Ishikawa (cell line): ENCODE results near the gene SNRK.

ENCODE experiments used
- CEBPB ChIP-seq: IDR thresholded peaks from 2 replicates; pipeline ENCODE4 v1.6.1; 2012
- CREB1 ChIP-seq: IDR thresholded peaks from 2 replicates; pipeline ENCODE4 v1.6.1; 2012; ENCODE audit warnings: low read depth
- EGR1 ChIP-seq: IDR thresholded peaks from 2 replicates; pipeline ENCODE4 v1.6.1; 2012
- EP300 ChIP-seq: IDR thresholded peaks from 2 replicates; pipeline ENCODE4 v1.6.1; 2012; ENCODE audit warnings: borderline replicate concordance
- FOXM1 ChIP-seq: IDR thresholded peaks from 2 replicates; pipeline ENCODE4 v1.6.1; 2012; ENCODE audit warnings: low read depth, borderline replicate concordance
- NFIC ChIP-seq: IDR thresholded peaks from 2 replicates; pipeline ENCODE4 v1.6.1; 2012
- RAD21 ChIP-seq: IDR thresholded peaks from 2 replicates; pipeline ENCODE4 v1.6.1; 2012; ENCODE audit warnings: low read depth
- TAF1 ChIP-seq: IDR thresholded peaks from 2 replicates; pipeline ENCODE4 v1.6.1; 2012; ENCODE audit warnings: low read depth, mild to moderate bottlenecking
- TCF12 ChIP-seq: IDR thresholded peaks from 2 replicates; pipeline ENCODE4 v1.6.1; 2012; ENCODE audit warnings: low read depth
- TEAD4 ChIP-seq: IDR thresholded peaks from 2 replicates; pipeline ENCODE4 v1.6.1; 2012
- YY1 ChIP-seq: IDR thresholded peaks from 2 replicates; pipeline ENCODE4 v1.6.1; 2012; ENCODE audit warnings: low read depth
- ZBTB7A ChIP-seq: IDR thresholded peaks from 2 replicates; pipeline ENCODE4 v1.6.1; 2012; ENCODE audit warnings: low read depth
- TF ChIP-seq, protein P1 (sequence below): IDR thresholded peaks from 2 replicates; pipeline ENCODE4 v1.6.1; 2012; ENCODE audit warnings: low read depth, mild to moderate bottlenecking
- TF ChIP-seq, protein P2 (sequence below): IDR thresholded peaks from 2 replicates; pipeline ENCODE4 v1.6.1; 2012
- TF ChIP-seq, protein P3 (sequence below): IDR thresholded peaks from 2 replicates; pipeline ENCODE4 v1.6.1; 2012

Gene SNRK

DNA sequence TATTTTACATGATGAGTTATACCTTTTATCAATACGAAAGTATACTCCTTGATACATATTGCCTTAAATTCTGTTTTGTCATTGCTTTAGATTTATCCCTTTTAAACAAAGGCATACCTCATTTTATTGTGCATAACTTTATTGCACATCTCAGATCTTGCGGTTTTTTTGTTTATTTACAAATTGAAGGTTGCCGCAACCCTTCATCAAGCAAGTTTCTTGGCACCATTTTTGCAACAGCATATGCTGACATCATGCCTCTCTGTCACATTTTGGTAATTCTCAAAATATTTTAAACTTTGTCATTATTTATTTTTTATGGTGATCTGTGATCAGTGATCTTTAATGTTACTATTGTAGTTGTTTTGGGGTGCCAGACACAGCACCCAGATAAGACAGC, 20.9 kb downstream of the SNRK start:
- TF ChIP-seq TCF12 = no peak
- TF ChIP-seq, protein P1, sequence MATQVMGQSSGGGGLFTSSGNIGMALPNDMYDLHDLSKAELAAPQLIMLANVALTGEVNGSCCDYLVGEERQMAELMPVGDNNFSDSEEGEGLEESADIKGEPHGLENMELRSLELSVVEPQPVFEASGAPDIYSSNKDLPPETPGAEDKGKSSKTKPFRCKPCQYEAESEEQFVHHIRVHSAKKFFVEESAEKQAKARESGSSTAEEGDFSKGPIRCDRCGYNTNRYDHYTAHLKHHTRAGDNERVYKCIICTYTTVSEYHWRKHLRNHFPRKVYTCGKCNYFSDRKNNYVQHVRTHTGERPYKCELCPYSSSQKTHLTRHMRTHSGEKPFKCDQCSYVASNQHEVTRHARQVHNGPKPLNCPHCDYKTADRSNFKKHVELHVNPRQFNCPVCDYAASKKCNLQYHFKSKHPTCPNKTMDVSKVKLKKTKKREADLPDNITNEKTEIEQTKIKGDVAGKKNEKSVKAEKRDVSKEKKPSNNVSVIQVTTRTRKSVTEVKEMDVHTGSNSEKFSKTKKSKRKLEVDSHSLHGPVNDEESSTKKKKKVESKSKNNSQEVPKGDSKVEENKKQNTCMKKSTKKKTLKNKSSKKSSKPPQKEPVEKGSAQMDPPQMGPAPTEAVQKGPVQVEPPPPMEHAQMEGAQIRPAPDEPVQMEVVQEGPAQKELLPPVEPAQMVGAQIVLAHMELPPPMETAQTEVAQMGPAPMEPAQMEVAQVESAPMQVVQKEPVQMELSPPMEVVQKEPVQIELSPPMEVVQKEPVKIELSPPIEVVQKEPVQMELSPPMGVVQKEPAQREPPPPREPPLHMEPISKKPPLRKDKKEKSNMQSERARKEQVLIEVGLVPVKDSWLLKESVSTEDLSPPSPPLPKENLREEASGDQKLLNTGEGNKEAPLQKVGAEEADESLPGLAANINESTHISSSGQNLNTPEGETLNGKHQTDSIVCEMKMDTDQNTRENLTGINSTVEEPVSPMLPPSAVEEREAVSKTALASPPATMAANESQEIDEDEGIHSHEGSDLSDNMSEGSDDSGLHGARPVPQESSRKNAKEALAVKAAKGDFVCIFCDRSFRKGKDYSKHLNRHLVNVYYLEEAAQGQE = no peak
- no peak for TF ChIP-seq CREB1
- no peak for TF ChIP-seq EP300
- TF ChIP-seq EGR1 = no peak
- no peak for TF ChIP-seq RAD21
- TF ChIP-seq ZBTB7A = no peak
- no peak for TF ChIP-seq NFIC
- TF ChIP-seq TAF1 = no peak
- TF ChIP-seq, protein P2, sequence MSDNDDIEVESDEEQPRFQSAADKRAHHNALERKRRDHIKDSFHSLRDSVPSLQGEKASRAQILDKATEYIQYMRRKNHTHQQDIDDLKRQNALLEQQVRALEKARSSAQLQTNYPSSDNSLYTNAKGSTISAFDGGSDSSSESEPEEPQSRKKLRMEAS = no peak
- no peak for TF ChIP-seq TEAD4
- TF ChIP-seq FOXM1 = no peak
- TF ChIP-seq, protein P3, sequence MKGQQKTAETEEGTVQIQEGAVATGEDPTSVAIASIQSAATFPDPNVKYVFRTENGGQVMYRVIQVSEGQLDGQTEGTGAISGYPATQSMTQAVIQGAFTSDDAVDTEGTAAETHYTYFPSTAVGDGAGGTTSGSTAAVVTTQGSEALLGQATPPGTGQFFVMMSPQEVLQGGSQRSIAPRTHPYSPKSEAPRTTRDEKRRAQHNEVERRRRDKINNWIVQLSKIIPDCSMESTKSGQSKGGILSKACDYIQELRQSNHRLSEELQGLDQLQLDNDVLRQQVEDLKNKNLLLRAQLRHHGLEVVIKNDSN = no peak
- no peak for TF ChIP-seq CEBPB
- no peak for TF ChIP-seq YY1

DNA sequence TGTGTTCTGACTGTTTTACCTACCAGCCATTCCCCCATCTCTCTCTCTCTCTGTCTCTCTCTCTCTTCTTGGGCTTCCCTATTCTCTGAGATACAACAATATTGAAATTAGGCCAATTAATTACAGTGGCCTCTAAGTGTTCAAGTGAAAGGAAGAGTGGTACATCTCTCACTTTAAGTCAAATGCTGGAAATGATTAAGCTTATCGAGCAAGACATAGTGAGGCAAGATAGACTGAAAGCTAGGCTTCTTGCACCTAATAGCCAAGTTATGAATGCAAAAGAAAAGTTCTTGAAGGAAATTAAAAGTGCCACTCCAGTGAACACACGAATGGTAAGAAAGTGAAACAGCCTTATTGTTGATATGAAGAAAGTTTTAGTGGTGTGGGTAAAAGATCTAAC, 21.3 kb downstream of the SNRK start:
- TF ChIP-seq TEAD4 (no peak), CREB1 (no peak), EGR1 (no peak), NFIC (no peak)
- TF ChIP-seq, protein P1 = no peak
- TF ChIP-seq, protein P2 = no peak
- TF ChIP-seq, protein P3 = no peak

DNA sequence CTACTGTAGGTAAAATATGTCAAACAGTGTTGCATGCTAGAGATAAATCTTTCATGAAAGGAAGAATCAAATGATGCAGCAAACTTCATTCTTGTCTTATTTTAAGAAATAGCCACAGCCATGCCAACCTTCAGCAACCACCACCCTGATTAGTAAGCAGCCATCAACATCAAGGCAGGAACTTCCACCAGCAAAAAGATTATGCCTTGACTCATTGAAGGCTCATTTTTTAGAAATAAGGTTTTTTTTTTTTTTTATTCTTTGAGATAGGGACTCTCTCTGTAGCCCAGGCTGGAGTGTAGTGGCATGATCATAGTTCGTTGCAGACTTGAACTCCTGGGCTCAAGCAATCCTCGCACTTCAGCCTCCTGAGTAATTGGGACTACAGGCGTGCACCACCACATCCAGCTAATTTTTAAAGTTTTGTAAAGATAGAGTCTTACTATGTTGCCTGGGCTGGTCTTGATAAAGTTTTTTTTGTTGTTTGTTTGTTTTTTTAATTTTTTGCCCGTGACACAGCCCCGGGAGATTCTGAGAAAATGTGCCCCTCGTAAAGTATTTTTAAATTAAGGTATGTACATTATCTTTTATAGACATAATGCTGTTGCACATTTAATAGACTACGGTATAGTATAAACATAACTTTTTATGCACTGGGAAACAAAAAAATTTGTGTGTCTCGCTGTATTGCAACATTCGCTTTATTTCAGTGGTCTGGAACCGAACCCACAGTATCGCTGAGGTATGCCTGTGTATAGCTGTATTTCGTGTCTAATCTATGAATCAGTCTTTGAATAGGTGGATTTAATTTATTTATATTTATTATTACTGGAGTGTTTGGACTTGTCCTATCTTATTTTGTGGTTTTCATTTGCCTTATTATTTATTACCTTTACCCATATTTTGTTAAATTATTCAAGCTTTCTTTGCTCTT, 23.3 kb downstream of the SNRK start:
- TF ChIP-seq YY1 (no peak), TEAD4 (no peak), CREB1 (no peak), FOXM1 (no peak), RAD21 (no peak), EP300 (no peak), TCF12 (no peak), TAF1 (no peak), CEBPB (no peak), NFIC (no peak), ZBTB7A (no peak), EGR1 (no peak)
- TF ChIP-seq, protein P2 = no peak
- TF ChIP-seq, protein P1 = no peak
- TF ChIP-seq, protein P3 = no peak
